GM19372 (cell line): ENCODE results near the gene TOP3A.

Experiments used
- ATAC-seq: cut with Tn5 transposase; IDR thresholded peaks from one replicate; pipeline ENCODE4 v1.9.1; 2021; ENCODE audit warnings: mild to moderate bottlenecking, low read depth, moderate library complexity; ENCODE audit not compliant: unreplicated experiment

The TOP3A gene

DNA sequence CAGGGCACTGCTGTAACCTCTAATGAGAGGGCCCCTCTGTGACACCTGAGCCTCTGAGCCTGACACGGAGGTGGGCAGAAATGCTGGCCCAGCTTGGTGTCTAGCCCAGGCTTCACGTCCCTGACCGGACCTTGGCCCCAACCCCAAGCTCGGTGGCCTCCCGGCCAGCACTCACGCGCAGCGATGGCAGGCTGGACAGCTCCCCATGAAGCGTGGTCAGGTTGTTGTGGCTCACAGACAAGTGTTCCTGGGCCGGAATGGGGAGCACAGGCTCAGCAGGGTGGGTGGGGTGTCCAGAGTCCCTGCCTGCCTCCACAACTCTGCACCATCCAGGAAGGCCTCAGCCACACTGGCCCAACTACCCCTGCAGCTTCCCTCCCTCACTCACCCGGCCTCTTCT is 58.4 kb downstream of the TOP3A start:
- ATAC-seq = no peak

DNA sequence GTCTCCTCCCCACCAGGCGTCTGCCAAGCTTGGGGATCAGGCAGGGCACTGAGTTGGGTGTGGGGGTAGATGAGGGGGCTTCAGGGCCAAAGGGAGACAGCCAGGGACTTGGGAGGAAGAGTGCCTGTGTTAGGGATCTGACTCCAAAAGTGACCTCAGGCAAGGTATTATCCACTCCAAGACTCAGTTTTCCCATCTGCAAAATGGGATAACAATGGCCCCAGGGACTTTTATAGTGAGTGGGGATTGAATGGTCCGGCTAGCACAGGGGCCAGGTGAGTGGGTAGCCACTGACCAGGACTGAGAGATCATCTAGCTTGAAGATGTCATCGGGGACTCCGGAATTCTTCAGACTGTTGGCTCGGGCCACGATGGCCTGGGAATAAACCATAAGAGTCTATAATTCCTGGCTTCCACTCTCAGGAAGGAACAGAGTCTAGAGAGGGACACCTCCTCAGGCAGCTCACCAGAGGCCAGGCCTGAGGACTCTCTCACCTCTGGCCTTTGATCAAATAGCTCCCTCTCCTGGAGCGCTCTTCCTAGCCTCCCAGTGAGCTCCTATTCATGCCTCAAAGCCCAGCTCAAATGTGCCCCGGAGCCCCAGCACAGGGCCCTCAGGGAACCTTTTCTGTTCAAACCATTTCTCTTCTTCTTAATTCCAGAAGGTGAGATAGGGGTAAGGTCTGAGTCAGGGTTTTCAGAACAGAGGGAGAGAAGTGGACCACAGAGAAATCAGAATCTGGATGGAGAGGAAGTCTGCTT is 59.7 kb downstream of the TOP3A start:
- no peak for ATAC-seq

DNA sequence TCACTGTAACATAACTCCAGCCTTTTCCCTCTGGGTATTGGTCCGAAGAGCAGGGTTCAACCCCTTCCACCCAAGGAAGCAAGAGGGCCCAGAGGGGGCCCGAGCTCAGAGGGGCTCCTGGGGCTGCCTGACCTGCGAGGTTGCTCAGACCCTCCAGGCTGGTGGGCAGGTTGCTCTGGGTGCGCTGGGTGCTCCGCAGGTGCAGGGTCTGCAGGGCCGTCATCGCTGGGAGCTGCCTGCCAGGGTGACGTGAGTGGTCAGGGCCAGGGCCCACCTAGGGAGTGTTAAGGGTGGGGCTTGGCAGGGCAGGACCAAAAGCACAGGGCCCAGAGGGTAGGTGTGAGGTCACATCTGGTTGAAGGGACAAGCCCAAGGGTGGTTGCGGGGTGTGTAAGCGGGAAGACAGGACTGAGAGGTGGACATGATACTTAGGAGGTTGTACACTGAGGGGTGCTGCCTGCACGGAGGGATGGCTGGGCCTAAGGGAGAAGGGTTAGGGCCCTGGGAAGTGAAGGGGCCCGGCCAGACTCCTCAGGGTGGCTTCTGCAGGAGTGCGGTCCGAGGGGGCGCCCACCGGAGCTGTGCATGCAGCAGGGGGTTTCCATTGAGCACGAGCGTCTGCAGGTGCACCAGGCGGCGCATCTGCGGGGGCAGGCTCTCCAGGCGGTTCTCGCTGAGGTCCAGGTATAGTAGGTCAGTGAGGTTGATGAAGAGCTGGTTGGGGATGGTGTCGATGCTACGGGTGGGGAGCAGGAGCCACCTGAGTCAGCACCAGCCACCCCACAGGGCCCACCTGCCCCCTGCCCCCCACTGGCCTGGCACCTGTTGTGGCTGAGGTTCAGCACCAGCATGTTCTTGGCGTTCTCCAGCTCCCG is 60.6 kb downstream of the TOP3A start:
- ATAC-seq = no peak

DNA sequence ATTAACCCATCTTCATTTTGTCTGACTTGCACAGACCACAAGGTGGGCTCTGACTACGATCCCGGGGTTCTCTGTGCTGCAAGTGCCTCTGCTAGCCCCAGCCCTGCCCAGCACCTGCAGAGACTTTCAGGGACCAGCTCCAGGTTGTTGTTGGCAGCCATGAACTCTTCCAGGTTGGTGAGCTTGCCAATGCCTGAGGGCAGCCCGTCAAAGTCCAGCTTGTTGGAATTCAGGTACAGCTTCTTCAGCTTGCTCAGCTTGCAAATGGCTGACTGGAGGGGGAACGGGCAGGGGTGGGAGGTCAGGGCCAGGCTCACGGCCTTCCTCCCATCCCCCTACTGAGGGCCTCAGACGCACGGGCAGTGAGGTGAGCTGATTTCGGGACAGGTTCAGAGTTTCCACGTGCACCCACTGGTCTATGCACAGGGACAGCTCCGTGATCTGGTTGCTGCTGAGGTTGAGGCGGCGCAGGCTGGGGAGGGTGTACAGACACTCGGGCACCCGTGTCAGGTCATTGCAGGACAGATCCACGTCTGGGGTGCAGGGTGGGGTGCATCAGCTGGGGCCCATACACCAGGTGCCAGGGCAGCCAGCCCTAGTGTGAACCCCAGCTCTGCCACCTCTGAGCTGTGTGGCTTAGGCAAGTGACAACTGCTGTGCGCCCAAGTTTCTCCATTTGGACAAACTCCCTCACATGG is 61.5 kb downstream of the TOP3A start:
- no peak for ATAC-seq

DNA sequence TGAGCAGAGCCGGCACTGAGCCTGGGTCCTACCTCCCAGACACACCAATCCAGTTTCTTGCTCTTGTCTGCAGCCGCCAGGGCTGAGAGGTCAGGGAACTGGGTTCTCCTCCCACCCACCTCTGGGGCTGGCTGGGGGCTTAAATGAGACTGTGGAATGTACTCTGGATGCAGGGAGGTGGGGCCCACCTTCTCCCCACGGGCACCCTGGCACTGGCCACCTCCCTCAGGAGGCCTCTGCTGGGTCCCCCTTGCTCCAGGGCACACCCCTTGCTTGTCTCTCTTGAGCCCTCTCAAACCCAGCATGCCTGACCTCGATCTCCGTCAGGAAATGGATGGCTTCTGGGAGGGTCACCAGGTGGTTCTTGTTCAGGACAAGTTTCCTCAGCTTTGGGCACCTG is 62.6 kb downstream of the TOP3A start:
- ATAC-seq = no peak

DNA sequence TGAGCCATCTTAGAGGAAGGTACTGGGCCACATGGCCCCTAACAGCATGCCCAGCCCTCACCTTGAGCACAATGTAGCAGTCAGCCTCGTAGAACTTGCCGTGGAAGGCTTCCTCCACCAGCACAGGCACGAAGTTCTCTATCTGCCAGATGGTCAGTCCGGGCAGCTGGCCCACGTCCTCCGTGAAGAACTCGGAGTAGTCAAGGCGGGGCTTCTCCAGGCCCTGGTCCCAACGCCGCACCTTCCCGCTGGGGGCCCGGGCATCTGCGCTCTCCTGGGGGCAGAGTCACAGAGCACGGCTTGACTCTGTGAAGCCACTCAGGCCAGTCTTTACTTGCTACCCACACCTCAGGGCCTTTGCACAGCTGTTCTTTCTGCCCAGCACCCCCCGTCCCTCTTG is 63.6 kb downstream of the TOP3A start:
- ATAC-seq = no peak

DNA sequence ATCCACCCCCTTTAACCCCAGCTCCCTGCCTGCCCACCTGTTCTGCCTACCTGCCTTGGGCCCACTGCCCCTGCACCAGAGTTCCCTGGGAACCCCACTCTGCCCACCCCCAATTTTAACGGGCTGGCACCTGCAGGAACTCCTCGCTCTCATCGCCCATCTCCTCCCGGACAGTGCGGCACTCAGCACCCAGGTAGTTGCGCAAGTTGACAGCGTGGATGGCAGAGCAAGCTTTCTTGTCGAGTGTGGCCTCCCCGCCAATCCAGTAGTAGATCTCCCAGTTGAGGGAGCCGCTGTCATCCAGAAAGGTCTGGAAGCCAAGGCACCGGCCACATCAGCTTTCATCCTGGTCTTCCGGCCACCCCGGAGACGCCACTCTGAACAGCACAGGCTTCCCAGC is 64.1 kb downstream of the TOP3A start:
- ATAC-seq = no peak

DNA sequence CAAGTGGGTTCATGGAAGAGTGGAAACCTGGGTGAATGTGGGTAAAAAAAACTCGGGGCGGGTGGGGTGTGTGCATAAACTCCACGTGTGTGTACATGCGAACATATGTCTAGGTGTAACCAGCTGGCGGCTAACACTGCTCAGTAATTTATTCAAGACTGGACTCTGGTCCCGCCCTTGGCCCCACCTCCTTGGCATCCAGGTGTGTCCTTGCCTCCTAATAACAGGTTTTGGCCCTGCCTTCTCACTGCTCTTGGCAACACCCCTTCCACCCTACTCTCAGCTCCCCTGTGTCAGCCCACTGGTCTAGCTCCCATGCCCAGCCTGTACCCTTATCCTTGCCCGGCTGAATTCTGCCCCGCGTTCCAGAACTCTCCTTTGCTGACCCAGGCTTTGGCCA is 64.5 kb downstream of the TOP3A start:
- no peak for ATAC-seq

DNA sequence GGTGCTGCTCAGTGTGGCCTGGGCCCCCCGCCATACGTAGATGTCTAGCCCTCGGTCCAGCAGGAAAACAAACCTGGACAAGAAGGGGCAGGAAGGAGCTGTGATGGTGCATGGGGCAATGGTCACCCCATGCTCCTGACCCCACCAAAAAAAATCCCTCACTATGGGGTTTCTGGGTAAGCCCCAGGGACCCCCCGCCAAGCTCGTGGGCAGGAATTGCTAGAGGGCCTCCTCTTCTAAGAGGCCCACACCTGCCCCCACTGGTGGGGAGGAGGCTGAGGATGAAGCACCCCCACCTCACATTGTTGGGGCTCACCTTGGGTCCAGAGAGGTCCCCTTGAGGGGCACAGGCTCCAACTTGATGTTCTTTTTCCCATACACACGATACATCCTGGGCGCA is 66.0 kb downstream of the TOP3A start:
- no peak for ATAC-seq

DNA sequence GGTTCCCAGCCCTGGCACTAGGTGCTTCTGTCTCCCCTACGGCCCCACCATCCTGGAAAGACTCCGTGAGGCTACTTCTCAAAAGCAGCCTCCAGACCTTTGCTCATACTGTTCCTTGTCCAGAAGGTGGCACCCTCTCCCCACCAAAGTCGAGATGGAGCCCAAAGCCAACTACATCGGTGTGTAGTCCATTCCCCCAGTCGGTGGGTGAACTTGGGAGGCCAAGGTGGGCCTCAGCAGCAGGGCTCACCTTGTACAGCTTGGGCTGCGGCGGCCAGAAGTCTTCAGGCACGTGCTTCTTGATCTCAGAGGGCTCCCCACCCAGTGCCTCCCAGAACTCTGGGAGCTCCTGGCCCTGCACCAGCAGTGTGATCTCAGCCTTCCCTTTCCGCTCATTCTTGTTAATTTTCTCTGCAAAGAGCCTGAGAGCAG is 66.5 kb downstream of the TOP3A start:
- ATAC-seq = no peak

DNA sequence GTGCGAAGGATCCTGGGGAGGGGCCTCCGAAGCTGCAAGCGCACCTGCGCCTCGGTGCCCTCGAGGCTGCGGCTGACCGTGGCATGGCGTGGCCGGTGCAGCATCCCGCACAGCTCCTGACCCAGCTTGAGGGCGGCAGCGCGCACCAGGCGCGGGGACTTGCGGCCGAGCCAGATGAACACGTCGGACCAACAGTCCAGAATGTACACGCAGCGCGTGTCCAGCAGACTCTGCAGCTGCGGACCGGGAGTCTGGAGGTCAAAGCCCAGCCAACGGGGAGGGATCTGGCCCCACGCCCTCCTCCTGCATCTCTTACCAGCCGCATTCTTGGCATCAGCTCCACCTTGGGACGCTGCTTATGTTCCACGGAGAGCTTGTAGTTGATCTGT is 67.2 kb downstream of the TOP3A start:
- no peak for ATAC-seq

DNA sequence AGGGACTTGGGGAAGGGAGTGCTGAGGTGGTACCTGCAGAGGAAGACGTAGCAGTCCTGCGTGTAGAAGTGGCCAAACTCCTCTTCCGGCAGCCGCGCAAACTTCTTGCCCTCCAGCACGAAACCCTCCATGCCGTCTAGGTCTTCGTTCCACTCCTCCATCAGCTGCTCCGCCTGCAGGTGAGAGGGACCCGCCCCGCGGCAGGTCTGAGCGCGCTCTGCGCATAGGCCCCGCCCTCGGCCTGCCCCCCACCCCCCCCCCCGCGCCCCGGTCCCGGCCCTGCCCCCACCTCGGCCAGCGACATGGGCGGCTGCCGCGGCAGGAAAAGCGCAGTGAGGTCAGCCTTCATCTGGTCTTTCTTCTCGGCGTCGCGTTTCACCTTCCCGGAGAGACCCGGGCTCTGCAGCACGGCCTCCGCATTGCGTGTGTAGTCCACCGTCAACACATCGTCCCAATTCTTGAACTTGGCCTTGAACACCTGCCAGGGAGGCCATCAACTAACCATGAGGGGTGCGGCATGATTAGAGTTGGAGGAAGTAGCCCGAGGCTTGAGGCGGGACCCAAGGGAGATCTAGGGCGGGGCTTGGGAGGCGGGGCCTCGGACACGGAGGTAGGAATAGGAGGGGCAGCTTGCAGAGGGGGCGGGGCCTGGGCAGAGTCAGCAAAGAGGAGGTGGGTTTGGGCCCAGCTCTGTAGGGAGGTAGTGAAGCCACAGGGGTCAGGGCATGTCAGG is 67.7 kb downstream of the TOP3A start:
- ATAC-seq = no peak

DNA sequence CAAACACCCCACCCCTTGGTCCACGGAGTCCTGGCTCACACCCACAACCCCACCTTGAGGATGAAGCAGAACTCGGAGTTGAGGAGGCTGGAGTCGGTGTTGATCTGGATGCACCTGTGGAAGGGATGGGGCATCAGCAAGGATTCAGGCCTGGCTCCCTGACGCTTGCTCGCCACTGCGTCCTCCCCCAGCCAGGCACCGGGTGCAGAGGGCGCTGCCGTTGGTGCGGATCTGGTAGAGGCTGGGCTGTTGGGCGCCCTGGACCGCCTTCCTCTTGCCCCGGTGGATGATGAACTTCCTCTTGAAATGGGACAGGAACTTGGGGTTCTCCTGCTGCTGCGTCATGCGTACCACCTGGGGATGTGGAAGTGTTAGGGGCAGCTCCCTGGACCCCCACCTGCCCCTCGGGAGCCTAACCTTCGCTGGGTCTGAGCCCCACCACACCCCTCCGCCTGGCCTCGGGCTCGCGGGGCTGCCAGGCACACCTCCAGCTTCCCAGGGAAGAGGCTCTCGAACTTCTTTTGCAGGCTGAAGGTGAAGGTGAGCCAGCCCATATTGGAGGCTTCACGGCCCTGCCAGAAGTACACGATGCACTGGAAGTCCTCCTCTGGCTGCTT is 68.6 kb downstream of the TOP3A start:
- ATAC-seq = no peak

DNA sequence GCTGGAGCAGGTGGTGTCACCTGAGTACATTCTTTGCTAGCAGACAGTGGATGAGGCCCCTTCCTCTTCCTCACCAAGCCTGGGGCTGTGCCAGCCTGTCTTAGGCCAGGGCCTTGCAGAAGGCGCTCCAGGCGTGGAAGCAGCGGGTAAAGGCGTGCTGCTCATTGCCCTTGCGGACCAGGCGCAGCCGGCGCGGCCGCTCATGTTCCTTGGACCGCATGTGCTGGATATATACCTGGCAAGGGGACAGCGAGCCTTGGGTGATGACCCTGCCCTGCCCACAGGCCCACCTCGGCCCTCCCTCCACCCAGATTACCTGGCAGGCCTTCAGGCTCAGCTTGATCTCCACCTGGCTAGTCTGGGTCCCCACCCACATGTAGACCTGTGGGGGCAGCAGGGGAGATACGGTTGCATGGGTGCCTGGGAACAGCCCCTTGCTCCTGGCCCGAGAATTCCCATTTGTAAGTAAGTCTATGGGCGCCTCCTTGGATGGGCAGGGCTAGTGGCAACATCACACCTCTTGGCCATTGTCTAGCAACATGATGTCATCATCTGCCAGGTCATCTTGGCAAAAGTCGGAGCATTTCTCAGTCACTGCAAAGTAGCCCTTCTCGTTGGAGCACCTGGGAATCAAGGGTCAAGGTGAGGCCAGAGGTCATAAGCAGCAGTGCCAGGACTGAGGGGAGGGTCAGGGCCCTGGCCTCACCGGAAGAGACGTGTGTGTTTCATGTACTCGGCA is 69.6 kb downstream of the TOP3A start:
- ATAC-seq = no peak

DNA sequence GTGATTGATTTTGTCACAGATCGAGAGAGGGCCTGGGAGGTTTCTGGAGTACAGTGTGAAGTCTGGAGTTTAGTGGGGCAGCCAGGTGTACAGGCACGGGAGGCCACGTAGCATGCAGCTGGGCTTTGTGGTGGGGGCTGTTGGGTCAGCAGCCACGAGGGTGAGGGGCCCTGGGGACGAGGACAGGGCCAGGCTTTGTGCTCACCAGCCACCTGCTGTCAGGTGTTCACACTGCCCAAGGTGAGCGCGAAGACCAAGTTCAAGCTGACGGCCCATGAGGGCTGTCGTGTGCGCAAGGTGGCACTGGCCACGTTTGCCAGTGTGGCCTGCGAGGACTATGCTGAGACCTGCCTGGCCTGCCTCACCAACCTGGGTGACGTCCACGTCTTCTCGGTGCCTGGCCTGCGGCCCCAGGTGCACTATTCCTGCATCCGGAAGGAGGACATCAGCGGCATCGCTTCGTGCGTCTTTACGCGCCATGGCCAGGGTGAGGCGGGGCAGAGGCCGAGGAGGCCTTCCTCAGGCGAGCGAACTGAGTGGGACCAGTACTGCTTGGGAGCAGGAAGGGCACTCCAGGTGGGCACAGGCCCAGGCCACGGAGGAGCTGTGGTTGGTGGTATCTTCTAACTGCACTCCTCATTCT is 73.4 kb downstream of the TOP3A start:
- no peak for ATAC-seq

DNA sequence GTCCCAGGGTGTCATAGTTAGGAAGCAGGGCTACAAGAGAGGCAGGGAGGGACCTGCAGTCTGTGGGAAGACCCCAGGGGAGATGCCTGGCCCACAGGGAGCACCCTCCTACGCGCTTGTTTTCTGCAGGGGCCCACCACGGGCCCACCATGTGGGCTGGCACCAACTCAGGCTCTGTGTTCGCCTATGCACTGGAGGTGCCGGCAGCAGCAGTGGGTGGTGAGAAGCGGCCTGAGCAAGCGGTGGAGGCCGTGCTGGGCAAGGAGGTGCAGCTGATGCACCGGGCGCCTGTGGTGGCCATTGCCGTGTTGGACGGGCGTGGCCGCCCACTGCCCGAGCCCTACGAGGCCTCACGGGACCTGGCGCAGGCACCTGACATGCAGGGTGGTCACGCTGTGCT is 74.3 kb downstream of the TOP3A start:
- ATAC-seq = no peak

DNA sequence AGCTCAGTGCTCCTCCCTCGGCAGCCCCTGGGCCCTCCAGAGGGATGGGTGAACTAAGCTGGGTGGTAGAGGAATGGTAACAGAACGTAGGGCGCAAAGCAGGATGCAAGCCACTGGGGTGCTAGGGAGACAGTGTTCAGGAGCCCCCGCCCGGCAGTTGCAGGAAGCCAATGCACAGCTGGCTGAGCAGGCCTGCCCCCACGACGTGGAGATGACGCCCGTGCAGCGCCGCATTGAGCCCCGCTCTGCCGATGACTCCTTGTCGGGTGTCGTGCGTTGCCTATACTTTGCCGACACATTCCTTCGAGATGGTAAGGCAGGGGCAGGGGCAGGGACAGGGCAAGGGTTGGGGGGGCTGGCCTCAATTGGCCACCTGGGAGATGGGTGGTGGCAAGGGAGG is 76.5 kb downstream of the TOP3A start:
- no peak for ATAC-seq

DNA sequence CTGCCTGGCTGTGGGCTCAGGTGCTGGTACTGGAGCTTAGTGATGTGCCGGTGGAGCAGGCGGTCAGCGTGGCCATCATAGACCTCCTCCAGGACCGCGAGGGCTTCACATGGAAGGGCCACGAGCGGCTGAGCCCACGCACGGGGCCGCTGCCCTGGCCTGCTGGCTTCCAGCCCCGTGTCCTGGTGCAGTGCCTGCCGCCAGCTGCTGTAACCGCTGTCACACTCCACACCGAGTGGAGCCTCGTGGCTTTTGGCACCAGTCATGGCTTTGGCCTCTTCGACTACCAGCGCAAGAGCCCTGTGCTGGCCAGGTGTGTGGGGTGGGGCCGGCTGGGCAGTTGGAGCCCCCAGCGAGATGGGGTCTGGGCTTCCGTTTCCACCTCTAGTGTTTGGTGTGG is 77.3 kb downstream of the TOP3A start:
- ATAC-seq = no peak

DNA sequence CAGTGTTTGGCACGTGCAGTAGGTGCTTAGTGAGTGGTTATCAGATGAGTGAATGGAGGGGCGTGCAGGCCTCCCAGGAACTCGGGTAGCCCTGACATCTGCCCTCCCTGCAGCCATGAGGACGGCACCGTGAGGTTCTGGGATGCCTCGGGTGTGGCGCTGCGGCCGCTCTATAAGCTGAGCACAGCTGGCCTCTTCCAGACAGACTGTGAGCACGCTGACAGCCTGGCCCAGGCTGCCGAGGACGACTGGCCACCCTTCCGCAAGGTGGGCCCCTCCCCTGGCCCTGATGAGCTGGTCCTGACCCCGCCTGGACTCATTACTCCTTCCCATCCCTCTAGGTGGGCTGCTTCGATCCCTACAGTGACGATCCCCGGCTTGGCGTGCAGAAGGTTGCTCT is 78.3 kb downstream of the TOP3A start:
- no peak for ATAC-seq
